Activated T-cell treated with anti-CD3 and anti-CD28 coated beads for 4 hours (primary cell): ENCODE results near the gene IARS2.
"Not testable (repeated sequence)": the region's sequence is repeated elsewhere in the genome, so short reads cannot be mapped to it uniquely, and the experiment has no call there.

Experiments
- DNase-seq: peaks from one replicate; pipeline ENCODE4 v3.0.0-alpha.2; 2020

The IARS2 gene

GRCh38 chr1:220113136-220113695, 19.3 kb downstream of the IARS2 start:
- DNase-seq: peak; percentile 8

- DNase-seq: no peak
Observed at GRCh38 chr1:220119043-220119512, 25.1 kb downstream of the IARS2 start.

GRCh38 chr1:220121791-220122530, 28.0 kb downstream of the IARS2 start:
- no peak for DNase-seq

- no peak for DNase-seq
Observed at GRCh38 chr1:220123066-220123465, 29.1 kb downstream of the IARS2 start.

- DNase-seq: no peak
Observed at GRCh38 chr1:220123889-220124288, 30.0 kb downstream of the IARS2 start.

GRCh38 chr1:220124542-220124941, 30.6 kb downstream of the IARS2 start:
- DNase-seq: no peak

GRCh38 chr1:220127076-220127475, 33.1 kb downstream of the IARS2 start:
- no peak for DNase-seq

- DNase-seq: no peak
Observed at GRCh38 chr1:220129479-220130210, 35.7 kb downstream of the IARS2 start.

- DNase-seq: no peak
Observed at GRCh38 chr1:220135755-220136154, 41.8 kb downstream of the IARS2 start.

- DNase-seq: no peak
Observed at GRCh38 chr1:220137019-220137786, 43.3 kb downstream of the IARS2 start.

- DNase-seq: no peak
Observed at GRCh38 chr1:220139966-220140365, 46.0 kb downstream of the IARS2 start.

GRCh38 chr1:220144051-220144450, 50.1 kb downstream of the IARS2 start:
- no peak for DNase-seq

GRCh38 chr1:220149742-220150141, 55.8 kb downstream of the IARS2 start:
- no peak for DNase-seq

- DNase-seq: no peak
Observed at GRCh38 chr1:220151454-220151853, 57.5 kb downstream of the IARS2 start.

GRCh38 chr1:220153147-220153546, 59.2 kb downstream of the IARS2 start:
- no peak for DNase-seq

GRCh38 chr1:220156620-220157146, 62.8 kb downstream of the IARS2 start:
- no peak for DNase-seq

GRCh38 chr1:220157738-220158137, 63.8 kb downstream of the IARS2 start:
- no peak for DNase-seq

GRCh38 chr1:220158530-220158929, 64.6 kb downstream of the IARS2 start:
- DNase-seq: not testable (repeated sequence)

GRCh38 chr1:220159041-220159440, 65.1 kb downstream of the IARS2 start:
- DNase-seq: no peak

- no peak for DNase-seq
Observed at GRCh38 chr1:220160027-220160426, 66.1 kb downstream of the IARS2 start.

- DNase-seq: no peak
Observed at GRCh38 chr1:220164116-220164515, 70.2 kb downstream of the IARS2 start.

- DNase-seq: no peak
Observed at GRCh38 chr1:220164517-220164916, 70.6 kb downstream of the IARS2 start.

GRCh38 chr1:220166853-220167252, 72.9 kb downstream of the IARS2 start:
- no peak for DNase-seq
